Neutrophil (primary cell): Measurements from ENCODE around the gene ZSCAN26.

ENCODE experiments used
- H3K27ac ChIP-seq: fragments of 200-600 bp; sonication (generic); 2 replicates; pipeline ENCODE4 v1.5.1; 2016; ENCODE audit warnings: mild to moderate bottlenecking, moderate library complexity
- H3K27me3 ChIP-seq: fragments of 200-600 bp; sonication (generic); 2 replicates; pipeline ENCODE4 v1.6.0; 2016; ENCODE audit warnings: mild to moderate bottlenecking
- H3K36me3 ChIP-seq: fragments of 200-600 bp; sonication (generic); 2 replicates; pipeline ENCODE4 v1.5.1; 2017
- H3K4me1 ChIP-seq, 2 experiments: fragments of 200-600 bp in 1 of 2; sonication (generic) in 1 of 2; 1 replicate in 1 of 2; 2 replicates in 1 of 2; pipeline versions ENCODE4 v1.5.1 to v1.6.1; 2013 to 2016; ENCODE audit warnings: low read depth in 1 of 2, low read length in 1 of 2, mild to moderate bottlenecking in 1 of 2, moderate library complexity in 1 of 2; ENCODE audit not compliant: control insufficient read depth in 1 of 2, insufficient read depth in 1 of 2
- H3K4me3 ChIP-seq, 2 experiments: fragments of 200-600 bp in 1 of 2; sonication (generic) in 1 of 2; 1 replicate in 1 of 2; 2 replicates in 1 of 2; pipeline ENCODE4 v1.5.1; 2013 to 2016; ENCODE audit warnings: low read depth in 1 of 2, low read length in 1 of 2, mild to moderate bottlenecking in 1 of 2, moderate library complexity in 1 of 2
- H3K9me3 ChIP-seq: fragments of 200-600 bp; sonication (generic); 2 replicates; pipeline ENCODE4 v1.5.1; 2016
- TF ChIP-seq, protein P1 (sequence below): fragments of 200-600 bp; sonication (generic); IDR thresholded peaks from 2 replicates; pipeline ENCODE4 v1.5.1; 2016; ENCODE audit warnings: antibody characterized with exemption

Gene ZSCAN26

DNA sequence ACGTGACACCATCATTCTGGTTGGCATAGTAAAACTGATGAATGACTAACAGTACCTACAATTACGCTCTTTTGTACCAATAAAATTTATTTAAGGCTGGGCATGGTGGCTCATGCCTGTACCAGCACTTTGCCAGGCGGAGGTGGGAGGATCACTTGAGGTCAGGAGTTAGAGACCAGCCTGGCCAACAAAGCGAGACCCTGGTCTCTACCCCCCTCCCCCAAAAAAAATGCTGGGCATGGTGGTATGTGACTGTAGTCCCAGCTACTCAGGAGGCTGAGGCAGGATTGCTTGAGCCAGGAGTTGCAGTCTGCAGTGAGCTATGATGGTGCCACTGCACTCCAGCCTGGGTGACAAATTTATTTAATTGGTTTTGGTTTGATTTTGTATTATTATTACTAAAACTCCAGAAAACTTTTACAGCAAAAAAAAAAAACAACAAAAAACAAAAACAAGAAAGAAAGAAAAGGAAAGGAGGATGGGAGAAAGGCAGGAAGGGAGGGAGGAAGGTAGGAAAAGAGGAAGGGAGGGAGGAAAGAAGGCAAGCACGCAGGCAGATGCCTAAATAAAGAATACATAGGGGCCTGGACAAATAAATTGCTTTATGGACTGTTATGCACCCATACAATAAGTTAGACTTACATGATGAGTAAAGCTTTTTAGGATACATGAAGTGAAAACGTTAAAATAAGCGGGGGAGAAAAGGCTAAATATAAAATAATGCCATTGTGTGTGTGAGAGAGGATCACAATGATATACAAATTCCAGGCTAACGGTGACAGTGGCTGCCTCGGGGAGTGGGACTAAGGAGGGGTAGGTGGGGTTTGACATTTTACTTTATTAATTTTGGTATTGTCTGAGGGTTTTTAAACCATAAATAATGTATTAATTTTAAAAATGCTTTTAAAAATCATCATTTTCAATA is 42.5 kb upstream of the ZSCAN26 start:
- Histone ChIP-seq H3K36me3 (peaks cover 22% of the 10 kb centered on the region), H3K27me3 (peaks cover 51% of the 10 kb centered on the region), H3K4me1 (peaks cover 11 to 13% of the 10 kb centered on the region in 2 experiments), H3K9me3 (no peaks in the 10 kb centered on the region), H3K27ac (no peak overlapping the region), H3K4me3 (peak overlapping the region; percentile 72 to 87)
- TF ChIP-seq, protein P1, sequence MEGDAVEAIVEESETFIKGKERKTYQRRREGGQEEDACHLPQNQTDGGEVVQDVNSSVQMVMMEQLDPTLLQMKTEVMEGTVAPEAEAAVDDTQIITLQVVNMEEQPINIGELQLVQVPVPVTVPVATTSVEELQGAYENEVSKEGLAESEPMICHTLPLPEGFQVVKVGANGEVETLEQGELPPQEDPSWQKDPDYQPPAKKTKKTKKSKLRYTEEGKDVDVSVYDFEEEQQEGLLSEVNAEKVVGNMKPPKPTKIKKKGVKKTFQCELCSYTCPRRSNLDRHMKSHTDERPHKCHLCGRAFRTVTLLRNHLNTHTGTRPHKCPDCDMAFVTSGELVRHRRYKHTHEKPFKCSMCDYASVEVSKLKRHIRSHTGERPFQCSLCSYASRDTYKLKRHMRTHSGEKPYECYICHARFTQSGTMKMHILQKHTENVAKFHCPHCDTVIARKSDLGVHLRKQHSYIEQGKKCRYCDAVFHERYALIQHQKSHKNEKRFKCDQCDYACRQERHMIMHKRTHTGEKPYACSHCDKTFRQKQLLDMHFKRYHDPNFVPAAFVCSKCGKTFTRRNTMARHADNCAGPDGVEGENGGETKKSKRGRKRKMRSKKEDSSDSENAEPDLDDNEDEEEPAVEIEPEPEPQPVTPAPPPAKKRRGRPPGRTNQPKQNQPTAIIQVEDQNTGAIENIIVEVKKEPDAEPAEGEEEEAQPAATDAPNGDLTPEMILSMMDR = no peak

DNA sequence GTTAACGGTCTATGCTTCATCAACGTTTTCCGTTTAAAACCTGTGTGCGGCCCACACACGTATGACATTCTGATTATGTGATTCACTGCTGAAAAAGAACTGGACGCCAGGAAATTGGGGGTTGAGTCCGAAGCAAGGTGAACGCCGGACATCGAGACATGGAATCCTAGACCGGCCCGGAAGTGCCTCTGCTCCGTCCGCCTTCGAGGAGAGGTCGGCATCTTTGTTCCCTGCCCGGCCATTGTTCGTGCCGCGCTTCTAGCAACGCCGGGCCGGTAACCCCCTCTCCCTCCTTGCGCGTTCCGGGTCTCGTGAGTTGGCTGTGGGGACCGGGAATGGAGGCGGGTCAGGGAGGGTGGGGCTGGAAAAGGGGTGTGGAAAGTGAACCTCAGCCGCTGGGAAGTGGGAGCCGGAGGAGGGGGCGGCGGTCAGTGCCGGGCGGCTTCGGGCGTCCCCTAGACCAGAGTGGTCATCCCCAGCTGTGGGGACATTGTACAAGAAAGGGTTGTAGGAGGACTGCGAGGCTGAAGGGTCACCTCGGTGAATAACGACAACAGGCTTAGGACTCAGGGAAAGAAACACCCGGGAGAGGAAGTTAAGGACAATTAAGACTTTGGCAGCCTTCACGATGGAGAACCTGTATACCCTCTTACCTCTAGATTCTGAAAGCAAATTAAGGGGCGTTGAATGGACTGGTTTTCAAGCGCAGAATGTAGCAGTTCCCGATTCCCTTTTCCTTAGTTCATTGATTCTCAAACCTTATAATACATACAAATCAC is 41.7 kb upstream of the ZSCAN26 start, which contains the start of gene ZSCAN9:
Gene ZSCAN9 (plus strand): TSS at position 220 of the 779 bp plus-strand sequence. CDS start 1,810 bp downstream, outside the sequence.
- Histone ChIP-seq H3K27ac (peak within 1 kb of the TSS; percentile 26), H3K27me3 (peaks cover 42% of the 10 kb centered on the region), H3K9me3 (no peaks in the 10 kb centered on the region), H3K4me1 (peaks cover 11 to 12% of the 10 kb centered on the region in 2 experiments), H3K4me3 (peak within 1 kb of the TSS; percentile 72 to 87), H3K36me3 (peaks cover 28% of the 10 kb centered on the region)
- TF ChIP-seq, protein P1 = no peak

DNA sequence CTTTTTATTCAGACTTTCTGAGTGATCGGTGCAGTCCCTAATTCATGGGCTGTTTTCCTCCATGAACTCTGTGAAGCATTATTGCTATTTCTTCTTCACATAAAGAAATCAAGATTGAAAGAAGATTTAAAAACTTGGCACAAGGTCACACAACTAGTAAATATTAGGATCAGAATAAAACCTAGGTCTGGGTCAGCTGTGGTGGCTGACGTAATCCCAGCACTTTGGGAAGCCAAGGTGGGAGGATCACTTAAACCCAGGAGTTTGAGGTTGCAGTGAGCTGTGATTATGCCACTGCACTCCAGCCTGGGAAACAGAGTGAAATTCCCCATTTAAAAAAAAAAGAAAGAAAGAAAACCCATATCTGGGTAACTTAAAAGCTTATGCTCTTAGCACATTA is 40.5 kb upstream of the ZSCAN26 start:
- TF ChIP-seq, protein P1 = no peak

DNA sequence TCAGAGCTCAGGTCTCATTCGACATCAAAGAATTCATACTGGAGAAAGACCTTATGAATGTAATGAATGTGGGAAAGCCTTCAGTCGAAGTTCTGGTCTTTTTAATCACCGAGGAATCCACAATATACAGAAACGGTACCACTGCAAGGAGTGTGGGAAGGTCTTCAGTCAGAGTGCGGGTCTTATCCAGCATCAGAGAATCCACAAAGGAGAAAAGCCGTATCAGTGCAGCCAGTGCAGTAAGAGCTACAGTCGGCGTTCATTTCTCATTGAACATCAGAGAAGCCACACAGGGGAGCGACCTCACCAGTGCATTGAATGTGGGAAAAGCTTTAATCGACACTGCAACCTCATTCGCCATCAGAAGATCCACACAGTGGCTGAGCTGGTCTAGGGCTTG is 34.2 kb upstream of the ZSCAN26 start:
- Histone ChIP-seq H3K27me3 (no peaks in the 10 kb centered on the region), H3K36me3 (peaks cover 48% of the 10 kb centered on the region), H3K9me3 (no peaks in the 10 kb centered on the region), H3K27ac (no peak overlapping the region), H3K4me1 (no peaks in the 10 kb centered on the region), H3K4me3 (no peak overlapping the region)
- TF ChIP-seq, protein P1 = no peak

More for the DNA sequence above, 40.5 kb upstream of the ZSCAN26 start:
- H3K36me3 ChIP-seq = peaks cover 36% of the 10 kb centered on the region
- peaks cover 11 to 12% of the 10 kb centered on the region in 2 experiments for H3K4me1 ChIP-seq
- no peak overlapping the region for H3K27ac ChIP-seq
- H3K27me3 ChIP-seq = peaks cover 30% of the 10 kb centered on the region
- H3K4me3 ChIP-seq = no peak overlapping the region
- H3K9me3 ChIP-seq = no peaks in the 10 kb centered on the region

DNA sequence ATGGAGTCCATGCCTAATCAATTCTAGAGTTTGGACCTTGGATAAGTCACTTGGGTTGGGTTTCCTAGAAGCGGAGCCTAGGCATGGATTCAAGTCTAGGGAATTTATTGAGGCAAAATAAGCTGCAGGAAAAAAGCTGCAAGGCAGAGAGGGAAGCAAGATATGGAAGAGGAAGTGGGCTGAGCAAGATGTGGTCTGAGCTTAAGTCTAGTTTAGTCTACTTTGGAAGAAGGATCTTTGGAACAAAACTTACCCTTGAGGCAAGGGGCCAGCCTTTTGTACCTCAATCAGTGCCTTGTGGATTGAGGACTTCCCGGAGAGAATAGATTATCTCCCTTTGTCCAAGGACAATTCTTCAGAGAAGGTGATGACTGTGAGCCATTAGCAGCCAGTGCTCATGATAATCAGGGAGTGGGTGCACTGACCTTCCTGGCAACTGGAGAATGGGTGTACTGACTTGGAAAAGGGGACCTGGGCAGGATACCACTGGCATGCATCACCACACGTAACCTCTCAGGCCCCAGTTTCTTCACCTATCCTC is 31.0 kb upstream of the ZSCAN26 start:
- Histone ChIP-seq H3K27ac (no peak overlapping the region), H3K4me3 (no peak overlapping the region), H3K36me3 (peaks cover 21% of the 10 kb centered on the region), H3K9me3 (no peaks in the 10 kb centered on the region), H3K27me3 (no peaks in the 10 kb centered on the region), H3K4me1 (no peaks in the 10 kb centered on the region)
- TF ChIP-seq, protein P1 = no peak
